GM19238 (cell line): ENCODE results near the gene SEMA4D.

Experiments used
- DNase-seq: peaks from one replicate; pipeline ENCODE4 v3.0.0; 2011; ENCODE audit warnings: low spot score; ENCODE audit not compliant: insufficient read length

The SEMA4D gene

DNA sequence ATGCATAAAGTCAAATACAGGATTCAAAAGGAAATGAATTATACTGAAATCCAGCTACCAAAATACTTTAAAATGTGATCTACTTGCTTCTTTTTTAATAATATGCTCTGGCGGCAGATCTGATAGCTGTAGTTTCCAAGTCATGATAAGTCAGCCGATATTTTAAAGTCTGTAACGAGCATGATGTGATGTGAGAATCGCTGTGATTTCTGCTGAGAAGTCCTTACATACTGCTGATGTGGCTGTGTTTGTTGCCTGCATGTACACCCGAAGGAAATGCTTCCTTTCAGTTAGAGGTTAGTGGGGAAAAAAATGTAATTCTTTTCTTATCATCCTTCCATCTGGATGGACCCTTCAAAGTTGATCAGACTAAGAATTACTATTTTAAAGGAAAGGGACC lies 4.8 kb upstream of the SEMA4D start:
- no peak for DNase-seq

DNA sequence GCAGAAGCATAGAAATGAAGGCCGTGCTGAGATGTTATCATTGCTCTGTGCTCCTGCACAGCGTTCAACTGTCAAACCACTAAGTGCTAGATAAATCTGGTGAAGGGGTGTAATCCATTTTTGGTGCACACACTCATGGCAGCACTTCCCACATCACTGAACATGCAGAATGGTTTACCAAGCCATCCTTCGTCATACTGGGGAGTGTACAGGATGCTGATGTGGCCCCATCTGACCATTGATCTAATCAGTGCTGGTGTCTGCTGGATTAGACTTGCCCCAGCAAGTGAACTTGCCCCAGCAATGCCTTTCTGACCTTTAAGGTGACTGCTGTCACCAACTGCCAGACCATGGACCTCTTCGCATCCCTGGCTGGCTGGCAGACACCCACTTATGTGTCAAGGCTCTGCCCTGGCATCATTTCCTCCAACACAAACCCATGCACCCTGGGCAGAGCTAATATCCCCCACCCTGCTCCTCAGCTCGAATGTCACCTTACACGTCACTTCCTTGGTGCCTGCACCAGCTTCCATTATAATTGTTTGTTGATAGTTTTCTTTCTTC lies 4.2 kb upstream of the SEMA4D start:
- DNase-seq, result no peak

DNA sequence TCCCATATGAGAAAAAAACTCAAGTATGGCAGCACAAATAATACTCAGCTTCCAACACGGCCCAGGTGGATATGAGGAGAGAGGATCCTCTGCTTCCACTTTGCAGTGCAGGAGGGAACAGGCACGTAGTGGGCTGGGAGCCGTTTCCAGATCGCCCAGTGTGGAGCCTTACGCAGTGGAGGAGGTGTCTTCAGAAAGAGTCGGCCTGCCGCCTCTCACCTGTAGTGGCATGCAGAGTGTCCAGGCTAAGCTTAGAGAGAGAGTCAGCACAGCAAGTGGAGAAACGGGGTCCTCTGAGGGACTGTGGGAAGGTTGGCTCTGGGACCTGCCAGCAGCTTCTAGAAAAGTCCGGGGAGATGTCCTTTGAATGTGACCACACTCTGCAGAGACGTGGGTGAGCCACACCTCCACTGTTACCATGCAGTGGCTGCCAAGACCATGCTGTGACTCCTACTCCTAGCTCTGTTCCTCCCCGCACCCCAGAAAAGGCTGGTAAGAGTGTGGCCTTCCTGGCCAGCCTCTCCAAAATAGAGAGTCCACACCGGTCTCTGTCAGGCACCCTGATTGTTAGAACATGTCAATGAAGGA lies 3.5 kb upstream of the SEMA4D start:
- DNase-seq, result no peak

DNA sequence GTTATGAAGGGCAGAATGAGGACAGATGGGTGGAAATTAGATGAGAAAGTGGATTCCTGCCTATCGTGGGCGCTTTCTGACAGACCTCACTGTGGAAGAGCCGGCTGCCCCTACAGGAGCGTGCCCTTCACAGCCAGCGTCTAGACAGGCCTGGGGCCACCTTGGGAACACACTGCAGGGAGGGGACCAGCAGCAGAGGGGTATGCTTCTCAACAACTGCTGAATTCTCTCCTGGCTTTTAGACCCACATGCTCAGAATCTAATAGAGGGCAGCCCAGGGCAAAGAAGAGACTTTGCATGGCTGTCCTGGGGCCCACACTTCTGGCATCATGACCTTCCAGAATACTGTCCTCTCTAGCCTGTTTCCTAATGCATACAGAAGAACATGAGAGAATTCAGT lies 2.1 kb upstream of the SEMA4D start:
- DNase-seq, result no peak

DNA sequence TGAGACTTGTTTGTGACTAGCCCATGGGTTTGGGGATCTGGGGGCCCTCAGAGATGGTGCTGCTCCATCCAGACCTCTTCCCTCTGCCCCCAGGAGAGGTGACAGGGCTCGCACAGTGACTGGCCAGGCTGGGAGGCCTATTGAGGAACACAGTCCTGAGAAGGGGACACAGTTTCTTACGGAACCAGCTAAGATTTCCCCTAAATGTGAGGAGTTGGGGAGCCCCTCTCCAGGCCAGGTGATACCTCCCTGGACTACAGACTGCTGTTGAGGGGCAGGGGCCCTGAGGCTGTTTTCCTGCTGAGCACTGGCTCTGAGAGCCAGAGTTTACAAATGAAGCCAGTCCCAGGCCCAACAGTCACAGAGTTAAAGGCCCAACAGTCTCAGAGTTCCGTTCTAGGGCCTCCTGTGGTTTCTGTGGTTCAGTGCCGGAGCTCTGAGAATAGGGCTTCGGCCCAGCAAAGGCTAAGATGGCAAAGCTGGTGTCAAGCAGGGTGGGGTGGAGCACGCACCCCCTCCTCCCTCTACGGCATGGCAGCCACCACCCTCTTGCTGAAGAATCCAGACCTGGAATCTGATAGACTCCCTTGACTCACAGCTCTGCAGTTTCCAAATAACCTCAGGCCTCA lies 1.1 kb upstream of the SEMA4D start:
- peak; percentile 63 for DNase-seq

DNA sequence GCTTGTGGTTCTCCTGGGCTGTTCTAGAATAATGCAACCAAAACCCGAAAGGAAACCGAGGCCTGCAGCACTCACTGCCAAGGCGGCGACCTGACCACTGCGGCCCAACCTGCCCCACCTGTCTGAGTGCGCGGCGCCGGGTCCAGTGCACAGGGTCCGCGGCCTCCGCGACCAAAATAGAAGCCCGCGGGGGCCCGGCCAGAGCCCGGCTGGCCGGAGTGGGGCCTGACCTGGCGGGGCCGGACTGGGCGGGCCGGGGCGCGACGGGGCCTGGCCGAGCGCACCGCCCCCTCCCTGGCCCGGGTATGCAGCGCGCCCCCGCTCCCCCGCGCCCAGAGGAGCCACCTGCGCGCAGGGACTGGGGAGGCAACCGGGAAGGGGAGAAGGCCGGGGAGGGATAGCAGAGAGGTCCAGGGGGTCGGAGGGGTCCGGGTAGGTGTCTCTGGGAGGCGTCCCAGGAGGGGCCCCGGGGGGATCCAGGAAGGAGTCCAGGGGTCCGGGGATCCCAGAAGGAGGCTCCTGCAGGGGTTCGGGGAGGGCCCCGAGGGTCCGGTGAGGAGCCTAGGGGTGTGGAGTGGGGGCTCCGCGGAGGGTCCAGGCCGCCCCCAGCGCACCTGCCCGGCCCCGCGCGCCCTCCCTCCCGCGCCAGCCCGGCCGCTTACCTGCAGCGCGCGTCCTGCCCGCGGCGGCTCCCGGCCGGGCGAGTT lies 503 bp downstream of the SEMA4D start:
- DNase-seq, result peak; percentile 32

DNA sequence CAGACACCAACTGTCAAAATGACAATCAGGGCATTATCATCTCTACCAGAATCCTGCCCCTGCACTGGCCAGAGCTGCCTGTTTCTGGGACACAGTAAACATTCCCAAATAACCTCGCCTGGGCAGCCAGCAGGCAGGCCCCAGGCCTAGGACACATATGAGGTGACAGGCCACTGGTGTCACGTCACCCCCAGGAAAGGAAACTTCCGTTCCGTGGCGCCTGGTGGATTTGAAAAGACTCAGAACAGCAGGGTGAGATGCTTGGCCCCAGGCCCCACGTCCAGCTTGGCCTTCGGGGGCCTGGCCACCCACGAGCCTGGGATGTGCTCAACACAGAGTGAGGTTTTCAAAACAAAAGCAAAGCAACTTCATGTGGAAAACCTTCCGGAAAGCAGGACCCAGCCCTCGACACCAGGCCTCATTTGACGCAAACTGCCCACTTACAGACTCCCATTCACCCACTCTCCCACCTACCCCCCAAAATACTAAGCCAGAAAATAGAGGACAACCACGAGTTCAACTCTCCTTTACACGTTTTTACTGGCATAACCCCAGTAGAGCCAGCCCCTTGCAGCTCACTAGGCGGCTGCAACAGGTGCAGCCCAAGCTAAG lies 1.2 kb downstream of the SEMA4D start:
- peak; percentile 56 for DNase-seq

DNA sequence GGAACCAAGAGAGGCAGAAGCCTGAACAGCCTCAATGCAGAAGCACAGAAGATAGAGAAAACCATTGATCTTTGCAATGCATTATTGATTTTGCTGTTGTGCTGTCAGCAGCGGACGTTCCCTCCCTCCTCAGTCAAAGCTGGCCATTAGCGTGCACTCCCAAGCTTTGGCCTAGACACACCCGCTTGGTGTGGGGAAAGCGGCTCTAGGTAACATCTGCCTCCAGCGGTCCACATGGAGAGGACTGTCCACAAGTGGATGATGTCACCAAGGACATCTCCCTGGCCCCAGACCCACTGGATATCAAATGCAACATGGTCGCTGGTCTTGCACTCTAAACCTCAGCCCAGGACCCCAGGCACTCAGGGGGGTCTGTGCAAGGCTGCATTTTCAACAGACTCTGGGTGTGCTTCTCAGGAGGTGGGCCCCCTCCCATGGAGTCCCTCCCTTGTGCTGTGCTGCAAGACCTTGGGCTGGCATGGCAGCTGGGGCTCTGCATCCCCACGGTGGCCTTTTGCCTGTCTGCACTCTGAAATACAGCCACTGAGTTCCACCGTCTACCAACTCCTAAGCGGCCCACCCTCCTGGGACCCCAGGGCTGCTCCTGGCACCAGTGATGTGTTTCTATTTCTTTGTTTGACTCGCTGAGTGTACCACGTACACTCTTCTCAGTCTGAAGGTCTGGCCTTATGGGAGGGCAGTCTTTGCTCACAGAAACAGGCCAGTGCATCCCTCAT lies 1.9 kb downstream of the SEMA4D start:
- DNase-seq, result no peak

DNA sequence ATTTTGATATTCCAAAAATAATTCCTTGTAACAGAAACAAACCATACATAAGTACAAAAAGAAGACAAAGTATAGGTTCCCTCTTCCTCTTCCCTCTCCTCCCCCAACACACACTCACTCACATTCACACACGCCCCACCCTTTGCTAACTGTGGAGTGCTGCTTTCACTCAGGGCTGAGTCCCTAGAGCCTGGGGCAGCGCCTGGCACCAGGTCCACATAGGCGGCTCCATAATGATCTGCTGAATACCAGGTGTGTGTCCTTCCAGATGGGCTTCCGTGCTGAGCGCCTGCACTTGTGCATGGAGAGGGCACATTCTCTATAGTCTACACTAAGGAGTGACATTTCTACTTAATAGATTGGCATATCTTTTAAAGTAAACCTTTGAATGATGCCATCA lies 3.7 kb downstream of the SEMA4D start:
- no peak for DNase-seq

DNA sequence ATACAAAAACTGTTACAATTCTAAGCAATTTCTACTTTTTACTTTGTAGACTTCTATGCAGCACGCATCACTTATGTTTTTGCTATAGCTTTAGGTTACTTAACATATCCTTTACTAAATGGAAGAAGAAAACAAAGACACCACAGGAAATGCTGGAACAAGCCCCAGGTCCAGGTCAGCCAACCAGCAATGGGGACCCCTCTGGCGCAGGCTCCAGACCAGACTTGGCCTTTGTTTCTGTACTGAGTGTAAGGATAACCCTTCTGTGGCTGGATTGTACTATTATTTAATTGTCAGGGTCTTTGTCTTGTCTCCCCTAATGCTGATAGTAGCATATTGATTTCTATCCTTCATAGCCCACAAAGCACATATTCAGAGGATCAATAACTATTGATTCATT lies 4.2 kb downstream of the SEMA4D start:
- DNase-seq, result no peak

DNA sequence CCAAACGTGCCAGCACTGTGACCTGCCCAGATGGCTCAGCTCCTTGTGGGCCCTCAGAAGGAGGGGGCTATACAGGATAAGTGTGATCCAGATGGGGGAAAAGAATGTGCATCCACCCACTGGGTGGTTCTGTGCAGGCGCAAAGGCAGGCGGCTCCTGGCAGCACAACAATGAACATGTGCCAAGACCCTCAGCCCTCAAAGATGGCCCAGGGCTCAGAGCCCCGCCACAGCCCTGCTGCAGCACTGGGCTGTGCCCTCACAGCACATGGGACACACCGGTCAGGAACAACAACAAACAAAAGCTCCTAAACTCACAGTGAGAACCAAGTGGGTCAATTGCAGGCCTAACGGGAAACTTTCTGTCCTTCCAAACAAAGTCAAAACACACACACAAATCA lies 4.7 kb downstream of the SEMA4D start:
- no peak for DNase-seq

DNA sequence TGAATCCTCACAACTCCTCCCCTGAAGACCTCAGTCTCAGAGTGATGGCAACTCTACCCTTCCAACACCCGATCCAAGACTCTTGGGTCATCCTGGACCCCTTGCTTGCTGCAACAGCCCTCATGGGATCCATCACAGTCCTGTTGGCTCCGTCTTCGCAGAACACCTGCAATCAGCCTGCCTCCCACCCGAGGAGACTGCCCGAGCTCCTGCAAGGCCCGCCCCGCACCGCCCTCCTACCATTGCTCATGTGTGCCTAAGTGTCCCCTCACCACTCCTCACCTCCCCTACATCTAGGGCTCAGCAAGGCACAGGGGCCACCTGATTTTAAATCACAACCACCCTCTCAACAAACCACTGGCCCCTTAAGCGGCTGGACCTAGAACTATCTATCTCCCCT lies 5.3 kb downstream of the SEMA4D start:
- no peak for DNase-seq

DNA sequence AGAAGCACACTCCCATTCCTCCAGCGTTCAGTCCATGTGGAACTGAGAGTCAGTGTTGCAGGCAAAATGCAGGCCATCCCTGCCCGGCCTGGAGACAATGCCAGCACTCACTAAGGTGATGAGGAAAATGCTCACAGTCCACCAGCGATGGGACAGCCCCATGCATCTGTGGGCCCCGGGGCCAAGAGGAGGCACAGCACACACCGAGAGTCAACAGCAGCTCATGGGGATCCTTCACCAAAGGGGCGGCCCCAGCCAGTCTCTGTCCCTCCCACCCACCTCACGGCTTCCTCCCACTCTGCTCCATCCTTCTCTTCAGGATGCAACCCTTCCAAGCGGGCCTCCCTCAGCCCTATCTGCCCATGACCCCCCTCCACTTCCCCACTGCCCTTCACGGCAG lies 6.2 kb downstream of the SEMA4D start:
- no peak for DNase-seq

DNA sequence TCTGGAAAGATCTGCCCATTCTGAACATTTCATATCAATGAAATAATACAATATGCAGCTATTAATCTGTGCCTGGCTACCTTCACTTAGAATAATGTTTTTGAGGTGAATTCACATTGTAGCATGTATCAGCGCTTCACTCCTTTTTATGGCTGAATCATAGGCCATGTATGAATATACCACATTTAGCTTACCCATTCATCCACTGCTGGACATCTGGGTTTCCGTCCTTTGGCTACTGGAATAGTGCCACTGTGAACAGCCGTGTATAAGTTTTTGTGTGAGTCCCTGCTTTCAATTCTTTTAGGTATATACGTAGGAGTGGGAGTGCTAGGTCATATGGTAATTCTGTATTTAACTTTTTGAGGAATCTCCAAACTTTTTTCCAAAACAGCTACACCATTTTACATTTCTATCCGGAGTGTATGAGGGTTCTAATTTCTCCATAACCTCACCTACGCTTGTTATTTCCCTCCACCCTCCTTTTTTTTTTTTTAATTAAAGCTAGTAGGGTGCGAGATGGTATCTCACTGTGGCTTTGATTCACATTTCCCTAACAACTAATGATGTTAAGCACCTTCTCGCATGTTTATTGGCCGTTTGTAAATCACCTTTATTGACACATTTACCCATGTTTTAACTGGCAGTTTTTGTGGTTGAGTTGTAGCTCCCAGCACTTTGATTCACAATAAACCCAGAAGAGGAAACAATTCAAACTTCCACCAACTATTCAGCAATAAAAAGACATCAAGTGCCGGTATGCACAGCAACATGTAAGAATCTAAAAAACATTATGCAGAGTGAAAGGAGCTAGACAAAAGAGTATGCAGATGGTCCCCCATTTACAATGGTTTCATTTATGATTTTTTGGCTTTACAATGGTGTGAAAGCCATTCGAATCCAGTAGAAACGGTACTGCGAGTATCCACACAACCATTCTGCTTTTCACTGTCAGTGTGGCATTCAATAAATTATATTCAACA lies 8.1 kb downstream of the SEMA4D start:
- DNase-seq, result no peak

DNA sequence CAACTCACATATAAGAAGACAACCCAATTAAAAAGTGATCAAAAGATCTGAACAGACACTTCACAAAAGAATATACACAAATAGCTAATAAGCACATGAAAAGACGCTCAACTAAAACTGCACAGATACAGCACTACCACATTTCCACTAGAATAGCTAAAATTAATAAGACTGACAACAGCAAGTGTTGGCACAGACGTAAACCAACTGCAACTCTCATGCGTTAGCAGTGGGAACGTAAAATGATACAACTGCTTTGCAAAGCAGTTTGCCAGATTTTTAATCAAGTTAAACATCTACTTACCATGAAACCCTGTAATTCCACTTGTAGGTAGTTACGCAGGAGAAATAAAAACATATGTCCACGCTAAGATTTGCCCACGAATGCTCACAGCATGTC lies 9.0 kb downstream of the SEMA4D start:
- DNase-seq, result no peak

DNA sequence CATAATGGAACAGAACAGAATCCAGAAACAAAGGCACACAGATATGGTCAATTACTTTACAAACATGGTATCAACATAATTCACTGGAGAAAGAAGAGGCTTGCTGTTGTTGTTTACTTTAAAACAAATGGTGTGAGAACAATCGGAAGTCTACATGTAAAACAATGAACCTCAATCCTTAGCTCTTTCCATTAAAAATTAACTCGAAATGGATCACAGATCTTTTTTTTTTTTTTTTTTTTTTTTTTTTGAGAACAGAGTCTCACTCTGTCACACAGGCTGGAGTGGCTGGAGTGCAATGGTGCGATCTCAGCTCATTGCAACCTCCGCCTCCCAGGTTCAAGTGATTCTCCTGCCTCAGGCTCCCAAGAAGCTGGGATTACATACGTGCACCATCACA lies 9.8 kb downstream of the SEMA4D start:
- DNase-seq, result no peak

DNA sequence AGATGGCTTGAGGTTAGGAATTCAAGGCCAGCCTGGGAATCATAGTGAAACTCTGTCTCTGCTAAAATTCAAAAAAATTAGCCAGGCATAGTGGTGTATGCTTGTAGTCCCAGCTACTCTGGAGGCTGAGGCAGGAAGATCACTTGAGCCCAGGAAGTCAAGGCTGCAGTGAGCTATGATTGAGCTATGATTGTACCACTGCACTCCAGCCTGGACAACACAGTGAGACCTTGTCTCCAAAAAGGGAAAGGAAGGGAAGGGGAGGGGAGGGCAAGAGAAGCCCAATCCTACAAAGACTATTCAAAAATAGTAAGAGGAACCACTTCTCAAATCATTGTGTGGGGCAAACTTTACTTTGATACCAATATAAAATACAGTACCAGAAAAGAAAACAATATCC lies 11.2 kb downstream of the SEMA4D start:
- DNase-seq, result no peak

DNA sequence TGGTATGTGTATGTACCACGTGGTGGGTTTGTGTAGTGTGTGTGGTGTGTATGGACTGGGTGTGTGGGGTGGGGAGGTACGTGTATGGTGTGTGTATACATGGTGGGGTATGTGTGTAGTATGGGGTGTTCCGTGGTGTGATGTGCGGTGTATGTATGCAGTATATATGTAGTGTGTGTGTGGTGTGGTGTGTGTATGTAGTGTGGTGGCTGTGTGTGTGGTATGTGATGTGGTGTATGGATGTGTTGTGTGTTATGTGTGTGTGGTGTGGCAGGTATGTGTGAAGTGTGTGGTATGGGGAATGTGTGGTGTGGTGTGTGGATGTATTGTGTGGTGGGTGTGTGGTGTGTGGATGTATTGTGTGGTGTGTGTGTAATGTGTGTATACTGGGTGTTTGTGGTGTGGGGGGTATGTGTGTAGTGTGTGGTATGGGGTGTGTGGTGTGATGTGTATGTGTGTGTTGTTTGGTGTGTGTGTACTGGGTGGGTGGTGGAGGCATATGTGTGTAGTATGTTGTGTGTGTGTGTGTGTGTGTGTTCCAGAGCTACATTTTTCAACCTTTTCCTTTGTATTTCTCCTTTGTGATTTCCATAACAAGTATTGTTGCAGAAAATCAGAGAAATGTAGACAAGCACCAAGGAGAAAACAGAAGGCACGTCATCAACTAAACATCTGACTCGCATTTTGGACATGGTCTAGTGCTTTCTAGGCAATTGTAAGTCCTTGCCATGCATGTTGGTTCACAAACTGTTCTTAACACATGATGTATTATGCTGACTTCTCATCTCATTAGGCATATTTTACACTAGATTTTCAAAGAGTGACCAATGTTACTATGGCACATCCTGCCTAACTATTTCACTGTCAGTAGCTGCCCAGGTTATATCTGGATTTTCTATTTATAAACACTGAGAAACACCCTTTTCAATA lies 13.2 kb downstream of the SEMA4D start:
- DNase-seq, result no peak
